ENCODE measurements around the gene ATXN3. TPM values are rescaled to one million over a fixed set of nuclear protein-coding genes. Genes with fewer than 3 reads are reported as not detected.
"Not testable (repeated sequence)": the region's sequence is repeated elsewhere in the genome, so short reads cannot be mapped to it uniquely, and the experiment has no call there.

ATXN3 gene
- total RNA-seq, 1 experiment from 2014 or later = 10.8 TPM

DNA sequence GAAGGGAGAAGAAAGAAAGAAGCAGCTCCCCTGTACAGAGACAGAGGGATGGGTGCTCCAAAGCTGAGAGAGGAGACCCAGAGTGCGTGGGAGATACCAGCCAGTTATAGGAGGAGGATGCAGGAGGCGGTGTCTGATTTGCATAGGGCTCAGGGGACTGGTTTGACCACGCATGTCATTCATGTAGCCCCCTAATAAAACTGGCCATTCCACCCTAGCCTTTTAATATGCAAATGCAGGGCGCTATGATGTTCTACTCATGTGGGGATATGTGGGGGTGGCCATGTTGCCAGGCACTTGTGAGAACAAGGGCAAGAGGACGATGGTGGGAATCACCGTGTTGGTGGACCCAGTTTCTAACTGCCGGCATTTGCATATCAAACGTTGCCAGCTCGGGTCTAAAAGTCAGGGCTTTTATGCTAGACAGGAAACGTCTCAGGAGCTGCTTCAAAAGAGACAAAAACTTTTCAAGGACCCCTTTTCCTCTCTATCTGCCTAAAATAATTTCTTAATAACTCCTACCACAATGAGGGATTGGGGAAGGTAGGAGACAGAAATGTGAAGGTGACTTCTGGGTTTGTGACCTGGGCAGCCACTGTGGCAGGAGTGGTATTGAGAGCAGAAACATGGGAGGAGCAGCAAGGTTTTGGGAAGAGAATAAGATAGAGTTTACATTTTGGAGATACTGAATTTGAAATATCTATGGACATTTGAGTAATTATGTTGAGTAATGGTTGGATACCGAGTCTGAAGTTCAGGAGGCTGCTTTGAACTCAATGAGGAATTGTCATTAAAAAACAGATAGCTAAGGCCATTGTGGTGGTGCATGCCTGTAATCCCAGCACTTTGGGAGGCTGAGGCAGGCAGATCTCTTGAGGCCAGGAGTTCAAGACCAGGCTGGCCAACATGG is 2.2 kb upstream of the ATXN3 start:
- no peaks in the 10 kb centered on the region for H3K9me3 ChIP-seq (replicated peaks)
- no peak overlapping the region for H3K4me3 ChIP-seq
- no peaks in the 10 kb centered on the region for H3K36me3 ChIP-seq
- no peaks in the 10 kb centered on the region for H3K27me3 ChIP-seq (replicated peaks)
- H3K27ac ChIP-seq = no peak overlapping the region
- DNase-seq (ENCODE audit: low read depth in 1 of 2, low spot score in 2 of 2) = no peak
- no peaks in the 10 kb centered on the region for H3K4me1 ChIP-seq (replicated peaks)

DNA sequence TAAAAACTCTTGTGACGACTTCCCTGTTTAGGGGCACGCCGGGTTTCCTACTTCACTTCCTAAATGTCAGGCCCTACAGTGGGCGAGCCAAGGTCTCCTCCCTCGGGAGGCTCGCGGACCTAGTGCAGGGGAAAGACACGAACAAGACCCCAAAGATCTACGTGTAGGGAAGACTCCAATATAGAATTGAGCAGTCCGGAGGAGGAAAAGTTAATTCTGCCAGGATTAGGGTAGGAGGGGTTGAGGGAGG is 564 bp downstream of the ATXN3 start:
- Histone ChIP-seq H3K27ac (peak overlapping the region; percentile 86), H3K4me1 (replicated peaks) (no peaks in the 10 kb centered on the region), H3K27me3 (replicated peaks) (no peaks in the 10 kb centered on the region), H3K4me3 (peak overlapping the region; percentile 98), H3K36me3 (no peaks in the 10 kb centered on the region), H3K9me3 (replicated peaks) (no peaks in the 10 kb centered on the region)
- DNase-seq (ENCODE audit: low read depth in 1 of 2, low spot score in 2 of 2) = peak in 1 of 2 experiments; percentile 48

DNA sequence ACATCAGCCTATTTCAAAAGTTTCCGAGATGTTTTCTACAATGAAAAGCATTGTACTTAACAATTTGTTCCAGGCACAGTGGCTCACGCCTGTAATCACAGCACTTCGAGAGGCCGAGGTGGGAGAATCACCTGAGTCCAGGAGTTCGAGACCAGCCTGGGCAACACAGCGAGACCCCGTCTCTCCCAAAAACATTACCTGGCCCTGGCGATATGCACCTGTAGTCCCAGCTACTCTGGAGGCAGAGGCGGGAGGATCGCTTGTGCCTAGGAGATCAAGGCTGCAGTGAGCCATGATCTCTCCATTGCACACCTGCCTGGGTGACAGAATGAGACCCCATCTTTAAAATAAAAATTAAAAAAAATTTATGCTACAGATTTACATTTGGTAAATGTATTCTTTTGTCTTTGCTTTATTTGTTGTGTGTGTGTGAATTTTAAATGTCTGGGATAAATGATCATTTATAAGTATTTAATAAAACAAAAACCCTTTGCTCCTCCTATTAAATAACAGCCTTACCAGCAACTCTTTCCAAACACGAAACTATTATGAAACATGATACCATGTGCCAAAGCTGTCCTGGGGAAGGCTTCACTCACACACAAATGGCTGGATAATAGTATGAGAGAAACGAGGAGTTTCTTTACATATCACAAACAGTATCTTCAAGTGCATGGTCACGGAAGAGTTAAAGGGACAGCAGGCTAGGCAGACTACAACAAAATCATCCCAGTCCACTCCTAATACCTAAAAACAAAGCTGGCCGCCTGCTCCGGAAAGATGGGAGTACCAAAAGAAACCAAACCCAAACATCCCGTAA is 1.1 kb downstream of the ATXN3 start:
- H3K9me3 ChIP-seq (replicated peaks) = no peaks in the 10 kb centered on the region
- H3K4me3 ChIP-seq = peak overlapping the region; percentile 98
- H3K27me3 ChIP-seq (replicated peaks) = no peaks in the 10 kb centered on the region
- H3K27ac ChIP-seq = peak overlapping the region; percentile 86; the same call in 1 of the 2 replicates
- H3K4me1 ChIP-seq (replicated peaks) = no peaks in the 10 kb centered on the region
- DNase-seq (ENCODE audit: low read depth in 1 of 2, low spot score in 2 of 2) = no peak
- no peaks in the 10 kb centered on the region for H3K36me3 ChIP-seq

DNA sequence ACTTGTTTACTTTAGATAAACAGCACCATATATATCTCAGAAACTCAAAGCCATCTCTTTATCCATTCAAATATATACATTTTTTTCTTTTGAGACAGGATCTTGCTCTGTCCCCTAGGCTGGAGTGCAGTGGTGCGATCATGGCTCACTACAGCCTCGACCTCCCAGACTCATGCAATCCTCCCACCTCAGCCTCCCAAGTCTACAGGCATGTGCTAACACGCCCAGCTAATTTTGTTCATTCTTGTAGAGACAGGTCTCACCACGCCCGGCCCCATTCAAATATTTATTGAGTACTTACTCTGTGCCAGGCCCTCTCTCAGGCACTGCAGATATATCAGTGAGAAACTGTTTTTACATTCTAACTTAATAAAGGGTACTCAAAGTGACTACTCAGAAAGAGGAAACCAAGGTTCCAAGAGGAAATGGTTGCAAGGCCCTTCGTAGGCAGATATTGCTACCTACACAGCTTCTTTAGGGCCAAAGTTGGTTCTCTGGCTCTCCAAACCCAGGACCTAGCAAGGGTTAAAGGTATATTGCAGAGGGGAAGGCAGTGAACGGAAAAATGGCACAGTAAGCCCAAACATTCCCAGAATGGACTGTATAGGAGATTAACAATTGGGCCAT is 2.9 kb downstream of the ATXN3 start:
- H3K4me1 ChIP-seq (replicated peaks) = peaks cover 6% of the 10 kb centered on the region
- DNase-seq (ENCODE audit: low read depth in 1 of 2, low spot score in 2 of 2) = no peak
- no peak overlapping the region for H3K27ac ChIP-seq
- H3K36me3 ChIP-seq = no peaks in the 10 kb centered on the region
- no peak overlapping the region for H3K4me3 ChIP-seq
- H3K27me3 ChIP-seq (replicated peaks) = no peaks in the 10 kb centered on the region
- no peaks in the 10 kb centered on the region for H3K9me3 ChIP-seq (replicated peaks)

DNA sequence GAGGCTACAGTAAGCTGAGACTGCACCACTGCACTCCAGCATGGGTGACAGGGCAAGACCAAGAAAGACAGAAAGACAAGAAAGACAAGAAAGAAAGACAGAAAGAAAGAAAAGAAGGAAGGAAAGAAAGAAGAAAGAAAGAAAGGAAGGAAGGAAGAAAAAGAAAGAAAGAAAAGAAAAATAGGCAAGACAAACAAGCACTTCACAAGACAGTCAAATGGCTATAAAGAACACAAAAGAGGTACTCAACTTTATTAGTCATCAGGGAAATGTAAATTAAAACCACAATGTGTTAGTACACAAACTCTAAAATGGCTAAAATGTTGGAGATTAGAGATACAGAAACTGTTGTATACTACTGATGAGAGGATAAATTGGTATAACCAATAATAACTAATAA is 6.6 kb downstream of the ATXN3 start:
- H3K36me3 ChIP-seq = no peaks in the 10 kb centered on the region
- no peak overlapping the region for H3K4me3 ChIP-seq
- H3K9me3 ChIP-seq (replicated peaks) = no peaks in the 10 kb centered on the region
- H3K27me3 ChIP-seq (replicated peaks) = no peaks in the 10 kb centered on the region
- DNase-seq (ENCODE audit: low read depth in 1 of 2, low spot score in 2 of 2) = peak in 1 of 2 experiments; percentile 10
- H3K4me1 ChIP-seq (replicated peaks) = peaks cover 6% of the 10 kb centered on the region
- no peak overlapping the region for H3K27ac ChIP-seq

GRCh38 chr14:92093320-92093719 is 13.1 kb downstream of the ATXN3 start:
- DNase-seq (ENCODE audit: low read depth in 1 of 2, low spot score in 2 of 2) = no peak

GRCh38 chr14:92088494-92088893 is 17.9 kb downstream of the ATXN3 start:
- Histone ChIP-seq H3K9me3 (replicated peaks) (no peaks in the 10 kb centered on the region), H3K27ac (no peak overlapping the region), H3K27me3 (replicated peaks) (no peaks in the 10 kb centered on the region), H3K36me3 (no peaks in the 10 kb centered on the region), H3K4me3 (no peak overlapping the region), H3K4me1 (replicated peaks) (no peaks in the 10 kb centered on the region)
- no peak for DNase-seq (ENCODE audit: low read depth in 1 of 2, low spot score in 2 of 2)

More at GRCh38 chr14:92093320-92093719, 13.1 kb downstream of the ATXN3 start:
- Histone ChIP-seq H3K4me1 (replicated peaks) (no peaks in the 10 kb centered on the region), H3K27ac (no peak overlapping the region), H3K9me3 (replicated peaks) (no peaks in the 10 kb centered on the region), H3K36me3 (no peaks in the 10 kb centered on the region), H3K27me3 (replicated peaks) (no peaks in the 10 kb centered on the region), H3K4me3 (no peak overlapping the region)

GRCh38 chr14:92074555-92074954 is 31.8 kb downstream of the ATXN3 start:
- Histone ChIP-seq H3K9me3 (replicated peaks) (no peaks in the 10 kb centered on the region), H3K27me3 (replicated peaks) (no peaks in the 10 kb centered on the region), H3K27ac (no peak overlapping the region), H3K36me3 (peaks cover 7% of the 10 kb centered on the region; the same call in 1 of the 2 replicates), H3K4me3 (no peak overlapping the region), H3K4me1 (replicated peaks) (no peaks in the 10 kb centered on the region)
- no peak for DNase-seq (ENCODE audit: low read depth in 1 of 2, low spot score in 2 of 2)

- Histone ChIP-seq H3K27me3 (replicated peaks) (no peaks in the 10 kb centered on the region), H3K4me1 (replicated peaks) (no peaks in the 10 kb centered on the region), H3K36me3 (no peaks in the 10 kb centered on the region), H3K27ac (no peak overlapping the region), H3K9me3 (replicated peaks) (no peaks in the 10 kb centered on the region), H3K4me3 (no peak overlapping the region)
- no peak for DNase-seq (ENCODE audit: low read depth in 1 of 2, low spot score in 2 of 2)
These were observed 48.1 kb downstream of the ATXN3 start for GRCh38 chr14:92058006-92058917.

DNA sequence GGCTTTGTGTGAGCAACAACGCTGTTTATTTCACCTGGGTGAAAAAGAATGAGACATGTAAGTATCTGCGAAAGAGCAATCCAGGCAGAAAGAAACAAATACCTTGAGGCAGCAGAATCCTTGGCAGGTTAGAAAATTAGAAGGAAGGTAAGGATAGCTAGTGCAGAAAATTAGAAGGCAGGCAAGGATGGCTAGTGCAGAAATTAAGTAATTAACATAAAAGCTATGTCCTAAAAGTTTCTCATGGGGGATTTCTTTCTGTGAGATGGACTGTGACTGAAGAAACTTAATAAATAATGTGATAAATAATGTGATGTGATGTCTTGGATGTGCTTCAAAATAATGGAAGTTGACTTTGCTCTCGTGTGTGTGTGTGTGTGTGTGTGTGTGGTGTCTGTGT is 56.6 kb downstream of the ATXN3 start:
- Histone ChIP-seq H3K27me3 (replicated peaks) (no peaks in the 10 kb centered on the region), H3K36me3 (no peaks in the 10 kb centered on the region), H3K4me1 (replicated peaks) (no peaks in the 10 kb centered on the region), H3K9me3 (replicated peaks) (no peaks in the 10 kb centered on the region), H3K4me3 (no peak overlapping the region), H3K27ac (no peak overlapping the region)
- no peak for DNase-seq (ENCODE audit: low read depth in 1 of 2, low spot score in 2 of 2)

- DNase-seq (ENCODE audit: low read depth in 1 of 2, low spot score in 2 of 2); H3K27ac ChIP-seq; H3K4me1 ChIP-seq (replicated peaks); H3K4me3 ChIP-seq; H3K27me3 ChIP-seq (replicated peaks); H3K9me3 ChIP-seq (replicated peaks); H3K36me3 ChIP-seq: not testable (repeated sequence)
These were observed 57.2 kb downstream of the ATXN3 start for GRCh38 chr14:92049221-92049620.

- not testable (repeated sequence) for H3K4me1 ChIP-seq (replicated peaks); H3K27ac ChIP-seq; H3K27me3 ChIP-seq (replicated peaks); H3K9me3 ChIP-seq (replicated peaks); H3K4me3 ChIP-seq; H3K36me3 ChIP-seq; DNase-seq (ENCODE audit: low read depth in 1 of 2, low spot score in 2 of 2)
These were observed 60.5 kb downstream of the ATXN3 start for GRCh38 chr14:92045904-92046303.

DNA sequence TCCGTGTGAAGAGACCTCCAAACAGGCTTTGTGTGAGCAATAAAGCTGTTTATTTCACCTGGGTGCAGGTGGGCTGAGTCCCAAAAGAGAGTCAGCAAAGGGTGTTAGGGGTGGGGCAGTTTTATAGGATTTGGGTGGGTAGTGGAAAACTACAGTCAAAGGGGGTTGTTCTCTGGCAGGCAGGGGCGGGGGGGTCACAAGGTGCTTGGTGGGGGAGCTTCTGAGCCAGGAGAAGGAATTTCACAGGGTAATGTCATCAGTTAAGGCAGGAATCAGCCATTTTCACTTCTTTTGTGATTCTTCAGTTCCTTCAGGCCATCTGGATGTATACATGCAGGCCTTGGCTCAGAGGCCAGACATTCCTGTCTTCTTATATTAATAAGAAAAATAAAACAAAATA is 64.6 kb downstream of the ATXN3 start:
- H3K27ac ChIP-seq; DNase-seq (ENCODE audit: low read depth in 1 of 2, low spot score in 2 of 2); H3K4me1 ChIP-seq (replicated peaks); H3K4me3 ChIP-seq; H3K27me3 ChIP-seq (replicated peaks); H3K9me3 ChIP-seq (replicated peaks): not testable (repeated sequence)
- H3K36me3 ChIP-seq = peaks cover 10% of the 10 kb centered on the region

Measured in SJSA1 (cell line).